SKM-1 treated with dmso at 0.1 percent for 144 hours (cell line): ENCODE measurements around the gene ADCY2.

ENCODE experiments used
- DNase-seq: peaks from one replicate; lab custom pipeline; 2025; ENCODE audit not compliant: unreplicated experiment; lab: John Stamatoyannopoulos, UW

The ADCY2 gene

DNA sequence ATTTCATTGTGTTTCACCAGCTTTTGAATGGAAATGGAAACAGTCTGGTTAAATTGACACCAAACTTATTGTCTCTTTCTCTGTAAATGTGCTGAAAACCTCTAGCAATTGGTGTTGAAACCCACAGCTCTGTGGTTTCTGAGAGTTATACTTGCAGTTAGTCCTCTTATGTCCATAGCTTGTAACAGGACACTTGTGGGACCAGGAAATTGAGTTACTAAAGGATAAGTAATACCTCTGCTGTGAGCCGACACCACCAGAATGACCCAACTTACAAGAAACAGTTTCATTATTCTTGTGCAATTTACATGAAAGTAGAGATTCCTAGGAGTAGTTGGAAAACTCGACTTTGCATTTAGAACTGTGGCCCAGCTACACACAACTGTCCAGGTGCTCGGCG is 263.5 kb downstream of the ADCY2 start:
- no peak for DNase-seq

DNA sequence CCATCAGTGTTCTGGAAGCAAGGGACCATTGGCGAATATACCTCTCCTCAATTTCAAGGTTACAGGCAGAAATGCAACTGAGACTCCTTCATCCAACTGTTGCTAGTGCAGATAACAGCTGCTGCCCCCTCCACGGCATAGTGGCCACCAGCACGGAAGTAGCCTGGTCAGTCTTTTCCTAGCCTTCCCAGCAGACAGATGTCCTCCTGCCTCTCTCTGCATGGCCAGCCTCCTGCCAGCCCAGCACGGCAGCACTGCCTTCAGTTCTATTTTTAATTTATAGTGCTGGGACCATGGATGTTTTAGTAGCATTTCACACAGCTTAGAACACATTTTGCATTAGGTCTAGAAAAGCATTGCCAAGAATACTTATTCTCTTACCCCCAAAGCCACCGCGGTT is 266.4 kb downstream of the ADCY2 start:
- DNase-seq, result no peak

- no peak for DNase-seq
These were observed 267.9 kb downstream of the ADCY2 start for GRCh38 chr5:7663808-7664207.

DNA sequence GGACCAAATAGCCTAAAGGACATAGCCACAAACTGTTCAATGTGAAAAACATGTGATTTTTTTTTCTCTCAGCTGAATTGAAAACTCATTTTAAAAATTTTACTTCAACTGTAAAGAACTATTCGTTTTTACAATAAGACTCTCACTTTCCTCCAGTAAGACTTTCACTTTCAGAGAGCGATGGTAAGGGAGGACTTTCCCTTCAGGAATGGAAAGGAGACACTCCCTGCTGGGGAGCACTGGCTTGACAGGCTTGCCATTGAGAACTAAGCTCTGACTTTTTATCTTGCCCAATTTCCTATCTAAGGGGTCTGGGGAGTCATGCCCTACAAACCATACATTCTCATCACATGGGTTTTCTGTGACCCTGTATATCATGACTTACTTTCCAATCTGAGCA is 268.3 kb downstream of the ADCY2 start:
- DNase-seq, result no peak

DNA sequence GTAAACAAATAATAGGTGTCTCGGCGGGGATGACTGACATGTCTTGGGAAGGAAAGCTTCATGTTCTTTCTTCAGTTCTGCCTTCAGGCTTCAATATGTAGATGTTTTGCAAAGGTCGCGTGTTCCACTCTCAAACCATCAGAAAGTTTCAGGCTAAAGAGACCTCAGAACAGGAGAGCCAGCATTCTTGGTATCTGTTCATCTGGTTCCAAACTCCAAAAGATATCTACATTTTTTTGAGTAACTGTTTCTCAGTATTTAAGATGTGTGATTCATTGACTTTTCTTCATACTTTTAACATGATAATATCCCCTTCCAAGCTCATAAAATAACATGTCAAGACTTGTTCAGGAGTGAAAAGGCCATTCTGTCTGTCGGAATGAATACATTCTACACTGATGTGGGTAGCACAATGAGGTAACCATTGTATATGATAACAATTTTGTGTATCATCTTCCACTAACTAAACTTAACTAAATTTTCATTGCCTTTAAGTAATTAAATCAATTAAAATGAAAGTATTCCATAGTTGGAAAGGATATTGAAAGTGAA is 271.4 kb downstream of the ADCY2 start:
- no peak for DNase-seq

DNA sequence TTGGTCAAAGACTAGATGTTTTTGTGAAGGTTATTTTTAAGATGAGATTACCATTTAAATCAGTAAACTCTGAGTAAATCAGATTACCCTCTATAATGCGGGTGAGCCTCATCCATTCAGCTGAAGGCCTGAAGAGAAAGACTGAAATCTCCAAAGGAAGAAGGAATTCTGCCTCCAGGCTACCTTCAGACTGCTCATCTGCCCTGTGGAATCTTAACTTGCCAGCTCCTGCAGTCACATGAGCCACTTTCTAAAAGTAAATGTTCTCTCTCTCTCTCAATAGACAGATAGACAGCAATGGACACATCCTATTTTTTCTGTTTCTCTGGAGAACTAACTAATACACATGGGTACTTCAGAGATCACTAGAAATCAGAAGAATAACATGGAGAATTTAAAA is 272.2 kb downstream of the ADCY2 start:
- no peak for DNase-seq

- no peak for DNase-seq
These were observed 272.7 kb downstream of the ADCY2 start for GRCh38 chr5:7668627-7669026.

- DNase-seq, result no peak
These were observed 275.5 kb downstream of the ADCY2 start for GRCh38 chr5:7671381-7671993.

DNA sequence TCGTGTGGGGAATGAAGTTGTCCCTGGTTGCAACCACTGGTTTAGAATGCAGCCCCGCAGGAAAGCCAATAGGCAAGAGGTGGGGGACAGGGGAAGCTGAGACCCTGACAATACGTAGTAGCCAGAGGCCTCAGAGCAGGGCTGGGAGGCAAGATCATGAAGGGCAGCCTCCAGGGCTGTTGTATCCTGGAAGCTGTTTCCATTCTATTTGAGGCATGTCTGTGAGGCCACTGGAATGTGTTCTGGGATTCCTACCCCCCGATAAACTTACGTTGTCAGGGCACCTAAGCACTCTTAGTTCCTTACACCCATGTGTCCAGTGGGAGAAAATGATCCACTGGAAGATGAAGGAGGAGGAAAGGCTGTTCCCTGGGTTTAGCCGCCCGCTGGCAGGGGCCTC is 277.7 kb downstream of the ADCY2 start:
- no peak for DNase-seq

DNA sequence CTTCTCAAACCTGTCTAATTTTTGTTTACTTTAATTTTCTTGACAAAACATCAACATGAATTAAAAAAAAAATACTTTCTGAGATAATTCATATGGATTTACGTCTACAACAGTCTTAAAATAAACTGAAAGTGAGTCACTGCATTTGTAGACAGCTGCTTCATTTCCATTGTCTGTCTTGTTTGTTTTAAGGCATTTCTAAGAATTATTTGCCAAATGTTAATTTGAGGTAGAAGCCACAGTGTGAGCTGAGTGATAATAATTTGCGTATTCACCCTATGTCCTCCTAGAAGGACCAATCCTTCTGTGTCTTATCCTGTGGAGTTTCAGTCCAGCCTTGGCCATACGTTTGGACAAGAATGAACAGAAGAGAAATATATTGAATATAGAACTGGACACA is 280.5 kb downstream of the ADCY2 start:
- no peak for DNase-seq

DNA sequence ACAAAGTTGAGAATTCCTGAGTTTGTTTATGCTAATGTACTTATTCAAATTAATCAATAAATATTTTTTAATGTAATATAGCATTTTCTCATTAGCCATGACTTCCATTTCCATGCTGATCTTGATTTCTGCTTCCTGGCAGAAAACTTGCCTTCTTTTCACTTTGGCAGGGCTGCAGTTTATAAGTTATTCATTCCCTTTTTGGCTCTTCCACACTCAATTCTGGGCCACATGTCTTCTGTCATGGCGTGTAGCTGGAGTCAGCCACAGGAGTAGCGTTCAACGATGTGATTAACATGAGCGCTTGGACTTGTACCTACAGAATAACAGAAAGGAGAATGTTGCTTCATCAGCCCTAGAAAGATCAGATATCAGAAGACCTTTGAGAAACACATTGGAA is 282.1 kb downstream of the ADCY2 start:
- DNase-seq, result no peak

GRCh38 chr5:7679663-7680062 is 283.7 kb downstream of the ADCY2 start:
- no peak for DNase-seq

GRCh38 chr5:7680260-7680659 is 284.3 kb downstream of the ADCY2 start:
- no peak for DNase-seq

- no peak for DNase-seq
These were observed 286.4 kb downstream of the ADCY2 start for GRCh38 chr5:7682379-7682778.

DNA sequence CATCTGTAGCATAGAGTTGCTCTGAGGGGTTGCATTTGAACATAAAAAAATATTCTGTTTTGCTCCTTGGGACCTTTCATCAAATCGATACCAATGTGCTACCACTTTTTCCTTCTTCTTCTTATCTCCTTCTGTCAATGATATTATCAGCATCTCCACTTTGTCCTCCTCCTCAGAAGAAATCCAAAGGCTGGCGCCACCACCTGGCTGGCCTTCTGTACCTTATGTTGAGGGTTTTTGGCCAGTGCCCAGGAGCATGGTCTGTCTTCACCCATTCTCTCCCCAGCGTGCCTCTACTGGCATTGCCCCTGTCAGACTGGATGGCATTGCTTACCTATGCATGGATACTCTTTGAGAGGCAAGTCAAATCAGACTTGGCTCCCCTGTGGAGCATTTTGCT is 287.8 kb downstream of the ADCY2 start:
- no peak for DNase-seq

- DNase-seq, result no peak
These were observed 288.9 kb downstream of the ADCY2 start for GRCh38 chr5:7684826-7685225.

DNA sequence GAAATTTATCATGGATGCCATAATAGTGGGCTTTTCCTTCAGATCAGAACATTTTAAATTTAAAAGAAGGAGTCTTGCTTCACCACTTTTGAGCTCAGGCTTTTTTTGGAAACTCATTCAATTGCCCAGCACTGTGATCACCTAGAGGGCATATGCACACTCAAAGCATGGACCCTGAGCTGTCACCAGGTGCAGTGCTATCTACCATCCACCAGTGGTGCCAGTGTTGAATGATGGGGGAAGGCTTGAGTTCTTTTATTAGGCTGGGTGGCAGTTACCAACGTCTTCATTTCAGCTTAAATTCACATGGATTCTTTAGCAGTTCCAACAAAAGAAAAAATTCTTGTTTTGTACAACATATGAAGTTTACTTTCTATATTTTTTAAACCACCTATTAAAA is 290.9 kb downstream of the ADCY2 start:
- no peak for DNase-seq

- no peak for DNase-seq
These were observed 294.6 kb downstream of the ADCY2 start for GRCh38 chr5:7690557-7690956.

- DNase-seq, result no peak
These were observed 309.3 kb downstream of the ADCY2 start for GRCh38 chr5:7705261-7705660.

DNA sequence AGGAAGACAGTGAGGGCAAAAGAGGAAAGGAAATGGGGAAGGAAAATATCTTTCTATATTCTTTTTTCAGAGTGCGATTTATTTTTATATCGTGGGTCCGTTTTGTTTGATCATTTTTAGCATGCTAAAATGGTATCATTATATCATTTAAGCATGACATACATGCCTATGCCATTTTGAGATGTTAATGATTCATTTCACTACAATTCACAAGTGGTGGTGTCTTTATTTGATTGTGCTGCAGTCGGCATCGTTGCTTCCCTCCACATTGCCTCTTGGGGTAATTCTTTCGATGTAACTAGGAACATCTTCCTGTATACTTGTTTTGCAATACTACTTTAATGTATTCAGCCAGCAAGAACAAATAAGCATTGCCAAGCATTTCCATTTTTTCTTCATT is 309.8 kb downstream of the ADCY2 start:
- no peak for DNase-seq

DNA sequence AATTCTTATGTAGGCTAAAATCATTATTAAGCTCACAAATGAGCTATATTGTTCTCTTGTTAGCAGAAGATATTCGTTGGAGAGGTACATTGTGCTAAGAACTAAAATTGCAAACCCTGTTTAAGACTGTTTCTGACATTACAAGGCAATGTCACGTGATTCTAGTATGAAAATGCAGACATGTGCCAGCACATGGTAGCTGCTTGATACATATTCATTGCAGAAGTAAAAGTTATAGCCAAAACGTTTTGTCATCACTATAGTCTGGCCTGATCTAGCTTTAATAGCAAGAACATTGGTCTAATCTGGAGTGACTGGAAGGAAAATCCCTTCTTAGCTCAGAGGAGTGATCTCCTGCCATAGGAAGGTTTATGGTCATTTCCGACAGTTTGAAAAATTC is 310.3 kb downstream of the ADCY2 start:
- no peak for DNase-seq

- DNase-seq, result no peak
These were observed 318.2 kb downstream of the ADCY2 start for GRCh38 chr5:7714119-7714518.

- no peak for DNase-seq
These were observed 318.8 kb downstream of the ADCY2 start for GRCh38 chr5:7714697-7715096.
